PC-9 (cell line): ENCODE results near the gene SLC35F3. TPM values are rescaled to one million over a fixed set of nuclear protein-coding genes. Genes with fewer than 3 reads are reported as not detected.

Source experiments
- BruUV-seq: library from RNA; stranded (reverse); fragments of 400-500 nt; replicated peaks from 2 replicates; lab custom pipeline; 2021; lab: Mats Ljungman, UMichigan
- CTCF ChIA-PET: fragments of 300-600 bp; sonication (Branson Sonifier 250); formaldehyde crosslinking; loops from one replicate; lab custom pipeline; 2022; ENCODE audit warnings: antibody characterized with exemption; lab: Charles Lee
- POLR2A ChIA-PET: fragments of 300-600 bp; sonication (Branson Sonifier 250); formaldehyde crosslinking; loops from one replicate; lab custom pipeline; 2022; ENCODE audit warnings: antibody characterized with exemption; ENCODE audit not compliant: unreplicated experiment; lab: Charles Lee
- DNase-seq, 2 experiments: peaks; one replicate each; pipeline versions ENCODE4 v3.0.0 to v3.0.0-alpha.2; 2015 to 2022; ENCODE audit warnings: mixed read lengths in 1 of 2
- H2AFZ ChIP-seq: fragments of 200-600 bp; sonication (generic); 2 replicates; pipeline ENCODE4 v1.8.1; 2017; ENCODE audit warnings: antibody characterized with exemption
- H3F3A ChIP-seq: fragments of 200-600 bp; sonication (generic); 2 replicates; pipeline ENCODE4 v1.8.1; 2017; ENCODE audit warnings: antibody characterized with exemption, mild to moderate bottlenecking, low read depth; ENCODE audit not compliant: insufficient read depth
- H3K27ac ChIP-seq: fragments of 200-600 bp; sonication (generic); 2 replicates; pipeline ENCODE4 v1.6.1; 2016; ENCODE audit warnings: mixed run types
- H3K27me3 ChIP-seq: fragments of 200-600 bp; sonication (generic); 2 replicates; pipeline ENCODE4 v1.6.1; 2016; ENCODE audit warnings: low read depth, mixed run types; ENCODE audit not compliant: insufficient read depth
- H3K36me3 ChIP-seq: fragments of 200-600 bp; sonication (generic); 2 replicates; pipeline ENCODE4 v1.6.1; 2016; ENCODE audit warnings: low read depth, mixed run types
- H3K4me1 ChIP-seq: fragments of 200-600 bp; sonication (generic); replicated peaks from 2 replicates; pipeline ENCODE4 v1.6.1; 2016; ENCODE audit warnings: mixed run types; ENCODE audit not compliant: insufficient read depth
- H3K4me2 ChIP-seq: fragments of 200-600 bp; sonication (generic); 2 replicates; pipeline ENCODE4 v1.6.1; 2017; ENCODE audit warnings: mixed run types
- H3K4me3 ChIP-seq: fragments of 200-600 bp; sonication (generic); 2 replicates; pipeline ENCODE4 v1.6.1; 2016; ENCODE audit warnings: mixed run types
- H3K79me2 ChIP-seq: fragments of 200-600 bp; sonication (generic); 2 replicates; pipeline ENCODE4 v1.6.1; 2017; ENCODE audit warnings: low read depth, mixed run types
- H3K9me2 ChIP-seq: fragments of 200-600 bp; sonication (generic); 2 replicates; pipeline ENCODE4 v1.8.1; 2017; ENCODE audit warnings: mild to moderate bottlenecking; ENCODE audit not compliant: insufficient read depth
- H3K9me3 ChIP-seq: fragments of 200-600 bp; sonication (generic); 2 replicates; pipeline ENCODE4 v1.8.1; 2016; ENCODE audit warnings: low read depth; ENCODE audit not compliant: insufficient read depth
- H4K20me1 ChIP-seq: fragments of 200-600 bp; sonication (generic); 2 replicates; pipeline ENCODE4 v1.8.1; 2017; ENCODE audit not compliant: insufficient read depth
- EZH2 ChIP-seq: fragments of 200-600 bp; sonication (generic); IDR thresholded peaks from 2 replicates; pipeline ENCODE4 v1.8.0; 2017; ENCODE audit warnings: antibody characterized with exemption, low read depth
- intact Hi-C: fragments of 100-400 bp; cut with micrococcal nuclease; formaldehyde crosslinking; loops from one replicate; pipeline ENCODE4 v1.10.0; 2022; ENCODE audit not compliant: unreplicated experiment
- total RNA-seq: library from RNA; stranded (reverse); gene quantifications from 2 replicates; pipeline ENCODE4 v1.2.3, GENCODE V29; 2021
- TF ChIP-seq, protein P1 (sequence below): fragments of 200-600 bp; sonication (generic); conservative IDR thresholded peaks from 2 replicates; pipeline ENCODE4 v1.6.1; 2017; ENCODE audit warnings: mixed run types, antibody characterized with exemption, mild to moderate bottlenecking, moderate library complexity

Gene SLC35F3
- total RNA-seq, 1 experiment from 2014 or later = 6.1 TPM

GRCh38 chr1:234102583-234102982, 198.1 kb downstream of the SLC35F3 start:
- H3F3A ChIP-seq = no peaks in the 10 kb centered on the region
- ChIA-PET CTCF (no interaction called here), POLR2A (no interaction called here)
- no peak for DNase-seq
- H3K4me3 ChIP-seq = no peak overlapping the region
- BruUV-seq = no TSS peak
- H3K79me2 ChIP-seq = no peaks in the 10 kb centered on the region
- H3K27me3 ChIP-seq = no peaks in the 10 kb centered on the region
- H3K4me1 ChIP-seq = no peaks in the 10 kb centered on the region
- H3K27ac ChIP-seq = no peak overlapping the region
- no peak for TF ChIP-seq EZH2
- TF ChIP-seq, protein P1, sequence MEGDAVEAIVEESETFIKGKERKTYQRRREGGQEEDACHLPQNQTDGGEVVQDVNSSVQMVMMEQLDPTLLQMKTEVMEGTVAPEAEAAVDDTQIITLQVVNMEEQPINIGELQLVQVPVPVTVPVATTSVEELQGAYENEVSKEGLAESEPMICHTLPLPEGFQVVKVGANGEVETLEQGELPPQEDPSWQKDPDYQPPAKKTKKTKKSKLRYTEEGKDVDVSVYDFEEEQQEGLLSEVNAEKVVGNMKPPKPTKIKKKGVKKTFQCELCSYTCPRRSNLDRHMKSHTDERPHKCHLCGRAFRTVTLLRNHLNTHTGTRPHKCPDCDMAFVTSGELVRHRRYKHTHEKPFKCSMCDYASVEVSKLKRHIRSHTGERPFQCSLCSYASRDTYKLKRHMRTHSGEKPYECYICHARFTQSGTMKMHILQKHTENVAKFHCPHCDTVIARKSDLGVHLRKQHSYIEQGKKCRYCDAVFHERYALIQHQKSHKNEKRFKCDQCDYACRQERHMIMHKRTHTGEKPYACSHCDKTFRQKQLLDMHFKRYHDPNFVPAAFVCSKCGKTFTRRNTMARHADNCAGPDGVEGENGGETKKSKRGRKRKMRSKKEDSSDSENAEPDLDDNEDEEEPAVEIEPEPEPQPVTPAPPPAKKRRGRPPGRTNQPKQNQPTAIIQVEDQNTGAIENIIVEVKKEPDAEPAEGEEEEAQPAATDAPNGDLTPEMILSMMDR = no peak
- no peak overlapping the region for H3K4me2 ChIP-seq
- intact Hi-C loops = no loop called here
- H3K36me3 ChIP-seq = no peaks in the 10 kb centered on the region
- H3K9me2 ChIP-seq = no peaks in the 10 kb centered on the region
- H3K9me3 ChIP-seq = no peaks in the 10 kb centered on the region; the same call in 1 of the 2 replicates
- H2AFZ ChIP-seq = no peak overlapping the region
- H4K20me1 ChIP-seq = no peaks in the 10 kb centered on the region

GRCh38 chr1:234103198-234103597, 198.7 kb downstream of the SLC35F3 start:
- no peaks in the 10 kb centered on the region for H3K9me2 ChIP-seq
- no peak for DNase-seq
- BruUV-seq = no TSS peak
- no peaks in the 10 kb centered on the region for H3K36me3 ChIP-seq
- H3K27ac ChIP-seq = no peak overlapping the region
- H3K27me3 ChIP-seq = no peaks in the 10 kb centered on the region
- TF ChIP-seq EZH2 = no peak
- TF ChIP-seq, protein P1 = no peak
- no peak overlapping the region for H2AFZ ChIP-seq
- no peaks in the 10 kb centered on the region for H3F3A ChIP-seq
- no peaks in the 10 kb centered on the region for H4K20me1 ChIP-seq
- intact Hi-C loops = no loop called here
- no peaks in the 10 kb centered on the region for H3K4me1 ChIP-seq
- CTCF ChIA-PET = no interaction called here
- no peak overlapping the region for H3K4me3 ChIP-seq
- H3K9me3 ChIP-seq = no peaks in the 10 kb centered on the region; the same call in 1 of the 2 replicates
- H3K4me2 ChIP-seq = no peak overlapping the region
- POLR2A ChIA-PET = no interaction called here
- H3K79me2 ChIP-seq = no peaks in the 10 kb centered on the region

DNA sequence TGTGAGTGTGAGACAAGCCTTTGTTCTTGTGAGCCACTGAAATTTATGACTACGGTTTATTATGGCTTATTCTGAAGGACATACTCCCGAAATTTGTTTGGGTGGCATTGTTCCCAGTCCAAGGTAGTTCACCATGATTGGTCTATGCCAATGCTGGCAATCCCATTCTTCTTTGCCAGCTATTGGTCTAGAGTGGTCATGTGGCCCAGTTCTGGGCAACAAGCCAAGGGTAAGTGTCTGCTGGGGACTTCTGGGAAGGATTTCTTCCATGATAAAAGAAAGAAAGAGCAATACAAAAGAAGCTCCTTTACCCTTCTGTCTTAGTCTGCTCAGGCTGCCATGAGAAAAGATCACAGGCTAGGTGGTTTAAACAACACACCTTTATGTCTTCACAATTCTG, 201.6 kb downstream of the SLC35F3 start:
- Histone ChIP-seq H3K4me3 (no peak overlapping the region), H3K27ac (no peak overlapping the region), H4K20me1 (no peaks in the 10 kb centered on the region), H3K4me1 (no peaks in the 10 kb centered on the region), H3K4me2 (no peak overlapping the region), H2AFZ (no peak overlapping the region), H3F3A (0 out of 2 replicates have a peak, but pooled peaks cover 3% of the 10 kb centered on the region), H3K79me2 (no peaks in the 10 kb centered on the region), H3K27me3 (no peaks in the 10 kb centered on the region), H3K36me3 (no peaks in the 10 kb centered on the region), H3K9me3 (no peaks in the 10 kb centered on the region; the same call in 1 of the 2 replicates), H3K9me2 (no peaks in the 10 kb centered on the region)
- DNase-seq = no peak
- no peak for TF ChIP-seq EZH2
- TF ChIP-seq, protein P1 = no peak
- ChIA-PET POLR2A (no interaction called here), CTCF (no interaction called here)
- intact Hi-C loops = no loop called here
- BruUV-seq = no TSS peak
